ENCODE data around the gene NAV2.
"Not testable (repeated sequence)": the region's sequence is repeated elsewhere in the genome, so short reads cannot be mapped to it uniquely, and the experiment has no call there.

Gene NAV2

DNA sequence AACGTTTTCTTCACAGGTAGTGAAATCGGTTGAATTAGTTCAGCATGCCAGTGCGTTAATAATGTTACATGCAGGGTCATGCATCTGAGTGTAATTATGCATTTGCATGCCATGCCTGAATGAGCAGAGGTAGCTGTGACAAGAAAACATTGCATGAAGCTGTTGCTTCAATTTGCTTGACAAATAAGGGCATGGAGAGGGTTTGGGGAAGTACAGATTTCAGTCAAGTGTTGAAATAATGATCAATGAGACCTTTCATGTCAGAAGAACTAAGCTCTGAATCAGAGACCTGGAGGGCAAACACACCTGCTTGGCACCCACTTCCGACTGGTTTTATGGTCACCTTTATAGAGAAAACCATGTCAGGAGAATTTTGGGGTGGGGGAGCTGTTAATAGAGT is 226.2 kb downstream of the NAV2 start:
- no peak for DNase-seq (ENCODE audit: extremely low read depth in 1 of 2, low read depth in 1 of 2)

- no peak for DNase-seq (ENCODE audit: extremely low read depth in 1 of 2, low read depth in 1 of 2)
Measured at GRCh38 chr11:19939415-19939929, 226.8 kb downstream of the NAV2 start.

GRCh38 chr11:19940831-19941230 is 228.2 kb downstream of the NAV2 start:
- DNase-seq (ENCODE audit: extremely low read depth in 1 of 2, low read depth in 1 of 2) = no peak

DNA sequence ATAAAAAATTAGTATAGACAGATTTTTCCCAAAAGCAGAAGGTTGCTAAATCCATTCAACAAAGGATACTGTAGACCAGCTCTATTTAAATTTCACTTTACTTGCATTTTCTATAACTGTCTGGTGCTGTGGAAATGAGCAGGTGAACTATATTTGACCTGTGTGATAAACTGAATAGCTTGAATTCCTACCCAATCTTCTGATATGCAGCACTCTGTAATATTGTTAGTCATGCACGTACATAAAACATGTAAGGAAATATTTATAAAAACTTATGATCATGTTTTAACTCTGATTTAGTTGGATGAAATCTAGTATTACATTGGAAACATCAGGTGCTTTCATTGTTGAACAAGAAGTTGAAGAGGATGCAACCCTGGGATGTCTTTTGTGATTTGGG is 234.0 kb downstream of the NAV2 start:
- no peak for DNase-seq (ENCODE audit: extremely low read depth in 1 of 2, low read depth in 1 of 2)

DNA sequence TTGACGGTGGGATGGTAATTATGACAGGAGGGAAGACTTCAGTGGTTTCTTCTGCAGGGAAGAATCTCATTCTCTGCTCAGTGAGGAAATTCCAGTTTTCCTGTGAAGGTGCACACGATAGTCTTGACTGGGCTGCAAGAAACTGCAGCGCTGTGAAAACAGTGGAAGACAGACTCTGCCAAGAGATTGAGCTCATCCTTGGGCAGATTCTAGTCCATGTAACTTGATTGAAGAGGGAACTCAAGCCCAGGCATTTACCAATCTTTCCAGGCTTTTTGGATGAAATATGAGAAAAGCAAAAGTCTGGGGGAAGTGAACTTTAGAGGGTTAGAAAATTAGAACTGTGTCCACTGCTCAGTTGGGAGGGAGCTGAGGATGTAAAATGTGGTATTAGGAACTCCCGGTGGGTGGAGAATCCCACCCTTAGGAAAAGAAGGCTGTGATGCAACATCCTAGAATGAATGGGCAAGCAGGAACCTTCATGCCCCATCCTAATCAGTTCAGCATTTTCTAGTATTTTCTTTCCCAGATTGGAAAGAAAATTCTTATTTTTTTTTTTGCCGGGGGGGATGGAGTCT is 235.0 kb downstream of the NAV2 start:
- DNase-seq (ENCODE audit: extremely low read depth in 1 of 2, low read depth in 1 of 2) = no peak

GRCh38 chr11:19949606-19950005 is 237.0 kb downstream of the NAV2 start:
- DNase-seq (ENCODE audit: extremely low read depth in 1 of 2, low read depth in 1 of 2) = no peak

GRCh38 chr11:19951558-19952115 is 239.0 kb downstream of the NAV2 start:
- no peak for DNase-seq (ENCODE audit: extremely low read depth in 1 of 2, low read depth in 1 of 2)

DNA sequence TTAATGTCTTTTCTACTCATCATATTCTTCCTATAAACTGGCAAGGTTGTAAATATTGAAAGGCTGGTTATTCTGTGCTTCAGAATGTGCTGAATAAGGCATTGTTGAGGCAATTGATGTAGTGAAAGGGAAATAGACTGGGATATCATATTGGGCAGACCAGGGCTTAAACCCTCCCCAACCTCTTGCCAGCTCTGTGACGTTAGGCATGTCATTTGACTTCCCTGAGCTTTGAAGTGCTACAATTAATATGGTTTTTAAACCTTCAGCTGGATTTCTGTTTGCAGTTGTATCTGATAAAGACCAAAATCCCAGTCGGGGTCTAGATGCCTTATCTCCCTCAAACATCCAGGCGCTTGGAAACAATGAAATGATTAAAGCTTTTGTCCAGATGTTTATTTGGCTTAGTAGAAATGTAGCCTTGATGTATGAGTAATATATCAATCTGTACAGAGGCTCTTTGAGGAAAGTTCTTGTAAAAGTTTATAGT is 239.5 kb downstream of the NAV2 start:
- DNase-seq (ENCODE audit: extremely low read depth in 1 of 2, low read depth in 1 of 2) = no peak

- no peak for DNase-seq (ENCODE audit: extremely low read depth in 1 of 2, low read depth in 1 of 2)
Measured at GRCh38 chr11:19952911-19953310, 240.3 kb downstream of the NAV2 start.

DNA sequence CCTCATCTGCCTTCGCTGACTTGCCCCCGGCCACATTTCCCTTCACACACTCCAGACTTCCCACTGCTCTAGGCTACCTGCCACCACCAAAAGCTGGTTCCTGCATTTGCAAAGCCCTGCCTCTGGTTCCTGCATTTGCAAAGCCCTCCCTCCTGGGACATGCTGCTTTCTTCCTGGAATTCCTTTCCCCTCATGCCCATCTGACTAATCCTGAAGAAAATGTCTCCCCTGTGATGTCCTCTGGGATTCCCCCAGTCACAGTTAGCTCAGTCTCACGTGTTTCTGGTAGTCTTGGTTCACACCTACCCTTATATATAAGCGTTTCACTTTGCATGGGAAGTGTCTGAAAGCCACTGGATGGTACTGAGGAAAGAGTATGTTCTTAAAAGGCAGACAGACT is 240.7 kb downstream of the NAV2 start:
- DNase-seq (ENCODE audit: extremely low read depth in 1 of 2, low read depth in 1 of 2) = no peak

GRCh38 chr11:19953909-19954308 is 241.3 kb downstream of the NAV2 start:
- DNase-seq (ENCODE audit: extremely low read depth in 1 of 2, low read depth in 1 of 2) = no peak

DNA sequence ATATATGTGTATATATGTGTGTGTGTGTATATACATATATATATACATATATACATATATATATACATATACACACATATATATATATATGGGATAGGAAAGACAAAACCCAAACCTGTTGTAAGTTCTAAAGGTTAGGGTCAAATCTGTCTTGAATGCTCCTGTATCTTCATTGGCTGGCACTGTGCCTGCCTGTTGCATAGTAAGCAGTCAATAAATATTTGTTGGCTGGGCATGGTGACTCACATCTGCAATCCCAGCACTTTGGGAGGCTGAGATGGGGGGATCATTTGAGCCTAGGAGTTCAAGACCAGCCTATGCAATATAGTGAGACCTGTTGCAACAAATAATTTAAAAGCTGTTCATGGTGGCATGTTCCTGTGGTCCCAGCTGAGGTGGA is 242.3 kb downstream of the NAV2 start:
- DNase-seq (ENCODE audit: extremely low read depth in 1 of 2, low read depth in 1 of 2) = no peak

- no peak for DNase-seq (ENCODE audit: extremely low read depth in 1 of 2, low read depth in 1 of 2)
Measured at GRCh38 chr11:19955660-19956059, 243.0 kb downstream of the NAV2 start.

- DNase-seq (ENCODE audit: extremely low read depth in 1 of 2, low read depth in 1 of 2) = no peak
Measured at GRCh38 chr11:19956228-19956627, 243.6 kb downstream of the NAV2 start.

DNA sequence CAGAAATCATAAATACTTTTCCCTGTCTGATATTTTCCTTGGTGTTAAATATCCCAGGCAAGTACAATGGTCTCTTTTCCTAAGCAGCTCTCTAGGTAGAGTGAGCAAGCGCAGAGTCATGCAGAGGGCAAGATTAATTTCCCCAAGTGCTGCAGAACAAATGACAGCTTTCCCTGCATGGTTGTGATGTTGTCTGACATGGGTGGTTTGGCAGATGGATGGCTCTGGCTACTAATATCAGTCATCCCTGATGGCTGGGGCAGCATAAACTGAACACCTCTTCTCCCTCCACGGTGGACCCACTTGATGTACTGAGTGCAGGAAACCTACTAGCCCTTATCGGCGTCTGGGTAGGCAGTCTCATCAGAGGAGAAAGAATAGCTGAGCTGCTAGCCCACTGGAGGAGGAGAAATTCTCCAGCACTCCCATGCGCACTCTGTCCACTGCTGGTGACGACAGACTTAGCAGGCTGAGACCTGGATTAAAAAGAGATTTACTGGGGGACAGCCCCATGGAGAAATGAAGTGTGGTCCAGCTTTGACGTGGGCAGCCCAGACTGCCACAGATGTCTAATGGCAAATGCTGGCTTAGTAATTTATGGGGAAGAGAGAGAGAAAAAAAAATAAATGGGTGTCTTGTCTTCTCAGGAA is 244.8 kb downstream of the NAV2 start:
- DNase-seq (ENCODE audit: extremely low read depth in 1 of 2, low read depth in 1 of 2) = no peak

DNA sequence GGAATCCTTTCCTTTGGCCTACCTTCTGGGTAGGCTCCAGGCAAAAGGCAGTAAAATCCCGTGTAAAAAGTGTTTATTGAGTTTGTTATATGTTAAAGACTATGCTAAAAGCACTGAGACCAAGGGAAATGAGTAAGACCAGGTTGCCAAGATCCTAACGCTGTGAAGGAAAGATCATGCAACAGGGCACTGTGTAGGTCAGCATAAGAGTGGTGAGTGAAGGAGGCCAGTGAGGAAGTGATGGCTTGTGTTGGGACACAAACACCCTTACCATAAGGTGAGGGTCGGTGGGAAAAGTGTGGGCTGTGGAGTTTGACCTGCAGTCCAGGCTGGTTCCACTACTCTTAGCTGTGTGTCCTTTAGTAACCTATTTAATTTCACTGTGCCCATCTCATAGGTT is 245.6 kb downstream of the NAV2 start:
- no peak for DNase-seq (ENCODE audit: extremely low read depth in 1 of 2, low read depth in 1 of 2)

GRCh38 chr11:19959210-19959609 is 246.6 kb downstream of the NAV2 start:
- no peak for DNase-seq (ENCODE audit: extremely low read depth in 1 of 2, low read depth in 1 of 2)

DNA sequence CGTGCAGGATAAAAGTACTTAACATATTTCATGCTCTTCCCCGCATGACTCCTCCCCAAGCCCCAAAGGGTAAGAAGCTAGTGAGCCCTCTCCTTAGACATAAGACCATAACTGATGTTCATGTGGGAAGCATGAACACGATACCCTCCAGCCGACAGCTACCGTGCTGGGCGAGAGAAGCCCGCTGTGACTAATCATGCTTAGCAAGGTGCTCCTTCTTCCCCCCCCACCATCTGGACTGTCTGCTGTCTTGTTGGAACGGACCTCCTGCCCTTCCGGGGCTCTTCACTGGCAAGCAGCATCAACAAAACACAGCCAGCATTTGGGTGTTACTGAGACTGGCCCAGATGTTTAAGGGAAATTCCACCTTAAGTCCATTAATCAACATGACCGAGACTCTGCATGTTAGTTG is 247.0 kb downstream of the NAV2 start:
- DNase-seq (ENCODE audit: extremely low read depth in 1 of 2, low read depth in 1 of 2) = no peak

DNA sequence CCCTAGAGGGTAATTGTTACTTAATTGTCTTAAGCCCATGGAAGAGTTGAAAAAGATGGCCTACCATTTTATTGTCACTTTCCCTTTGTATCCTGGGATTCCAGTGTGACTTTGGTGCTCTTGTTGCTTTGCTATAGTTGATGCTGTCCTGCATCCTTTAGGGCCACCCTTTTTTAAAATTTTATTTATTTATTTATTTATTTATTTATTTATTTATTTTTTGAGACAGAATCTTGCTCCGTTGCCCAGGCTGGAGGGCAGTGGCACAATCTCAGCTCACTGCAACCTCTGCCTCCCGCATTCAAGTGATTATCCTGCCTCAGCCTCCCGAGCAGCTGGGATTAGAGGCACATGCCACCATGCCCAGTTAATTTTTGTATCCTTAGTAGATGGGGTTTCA is 247.8 kb downstream of the NAV2 start:
- not testable (repeated sequence) for DNase-seq (ENCODE audit: extremely low read depth in 1 of 2, low read depth in 1 of 2)

DNA sequence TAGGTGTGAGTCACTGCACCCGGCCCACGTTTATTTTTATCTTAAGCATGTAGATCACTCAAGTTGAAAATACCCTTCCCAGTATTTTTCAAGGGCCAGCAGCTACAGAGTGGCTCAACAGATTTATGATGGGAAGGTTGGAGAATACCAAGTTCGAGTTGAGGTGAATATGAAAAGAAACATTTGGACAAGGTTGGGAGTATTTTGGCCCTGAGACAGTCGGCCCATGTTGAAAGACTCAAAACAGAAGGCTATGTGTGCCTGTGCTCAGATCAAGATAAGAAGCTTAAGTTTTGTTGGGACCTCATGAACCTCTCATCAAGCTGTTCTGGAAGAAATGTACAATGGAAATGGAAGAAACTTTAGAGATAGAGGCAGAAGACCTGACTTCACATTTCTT is 248.6 kb downstream of the NAV2 start:
- no peak for DNase-seq (ENCODE audit: extremely low read depth in 1 of 2, low read depth in 1 of 2)

DNA sequence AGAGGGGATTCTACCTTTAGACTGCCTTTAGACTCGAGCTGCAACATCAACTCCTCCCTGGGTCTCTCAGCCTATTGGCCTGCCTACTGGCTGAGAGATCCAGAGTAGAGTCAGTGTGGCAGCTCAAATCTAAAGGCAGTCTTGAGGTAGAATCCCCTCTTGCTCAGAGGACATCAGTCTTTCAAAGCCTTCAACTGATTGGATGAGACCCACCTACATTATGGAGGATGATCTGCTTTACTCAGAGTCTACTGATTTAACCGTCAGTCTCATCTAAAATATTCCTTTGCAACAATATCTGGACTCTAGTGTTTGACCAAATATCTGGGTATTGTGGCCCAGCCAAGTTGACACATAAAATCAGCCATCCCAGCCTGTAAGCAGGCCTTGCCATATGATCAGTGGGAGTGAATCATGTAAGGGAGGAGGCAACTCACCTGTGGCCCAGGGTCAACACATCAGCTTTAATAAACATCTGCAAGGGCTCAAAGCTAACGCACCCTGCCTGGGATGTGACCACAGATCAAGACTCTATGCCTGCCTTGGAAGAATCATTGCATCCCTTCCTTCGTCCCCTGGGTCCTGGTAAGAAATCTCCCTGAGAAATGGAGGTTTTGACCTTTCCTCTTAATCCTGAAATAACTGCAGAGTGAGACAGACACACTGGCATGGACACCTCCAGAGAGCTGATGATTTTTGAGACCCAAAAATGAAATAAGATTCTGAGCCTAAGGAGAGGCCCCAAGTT is 249.6 kb downstream of the NAV2 start:
- DNase-seq (ENCODE audit: extremely low read depth in 1 of 2, low read depth in 1 of 2) = no peak

DNA sequence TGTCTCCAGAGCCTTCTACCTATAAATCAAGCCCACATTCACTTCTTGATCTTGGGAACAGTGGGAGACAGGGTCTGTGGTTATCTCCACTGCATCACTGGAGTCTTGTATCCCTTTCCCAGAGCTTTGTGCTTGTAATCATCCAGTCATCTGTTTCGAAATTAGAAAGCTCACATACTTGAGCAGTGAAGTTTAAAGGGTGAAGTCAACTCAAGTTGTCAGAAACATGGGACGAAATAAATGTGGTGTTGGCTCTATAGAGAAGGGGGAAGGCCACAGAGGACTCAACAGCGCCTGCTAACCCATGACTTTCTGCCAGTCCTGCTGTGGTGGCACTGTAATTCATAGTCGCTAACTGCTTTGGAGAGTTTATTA is 250.2 kb downstream of the NAV2 start:
- DNase-seq (ENCODE audit: extremely low read depth in 1 of 2, low read depth in 1 of 2) = no peak

Data from stimulated activated CD8-positive, alpha-beta memory T cell treated with anti-CD3 and anti-CD28 coated beads, Interleukin-7, amount 100 ng/mL, for 48 hours (primary cell).